Spleen (tissue), 11 donors: ENCODE data around the gene MMP20. TPM values are rescaled to one million over a fixed set of nuclear protein-coding genes. Genes with fewer than 3 reads are reported as not detected.

Experiments used
- DNase-seq: peaks from one replicate; pipeline ENCODE4 v3.0.0-alpha.2; 2020
- H3K27ac ChIP-seq, 8 donors: fragments of 200-600 bp; sonication (generic) in 7 of 8; 1 replicate in 4 of 8; 2 replicates in 4 of 8; pipeline versions ENCODE4 v1.5.0 to v1.8.0; 2016 to 2021; ENCODE audit warnings: inconsistent platforms in 4 of 8, mild to moderate bottlenecking in 4 of 8, moderate library complexity in 1 of 8
- H3K27me3 ChIP-seq, 7 donors: fragments of 200-600 bp; sonication (generic) in 6 of 7; replicated peaks in 1 of 7; 1 replicate in 4 of 7; 2 replicates in 3 of 7; pipeline versions ENCODE4 v1.5.0 to v1.8.0; 2016 to 2021; ENCODE audit warnings: inconsistent platforms in 3 of 7, mild to moderate bottlenecking in 1 of 7
- H3K36me3 ChIP-seq, 6 donors: fragments of 200-600 bp; sonication (generic) in 5 of 6; 1 replicate in 4 of 6; 2 replicates in 2 of 6; pipeline versions ENCODE4 v1.5.0 to v1.8.0; 2016 to 2021; ENCODE audit warnings: inconsistent platforms in 2 of 6
- H3K4me1 ChIP-seq, 6 donors: fragments of 200-600 bp; sonication (generic) in 5 of 6; 1 replicate in 3 of 6; 2 replicates in 3 of 6; pipeline versions ENCODE4 v1.5.0 to v1.8.0; 2016 to 2021; ENCODE audit warnings: inconsistent platforms in 3 of 6
- H3K4me3 ChIP-seq, 8 donors: fragments of 200-600 bp; sonication (generic) in 7 of 8; 1 replicate in 4 of 8; 2 replicates in 4 of 8; pipeline versions ENCODE4 v1.5.0 to v1.8.0; 2016 to 2021; ENCODE audit warnings: inconsistent platforms in 4 of 8, mild to moderate bottlenecking in 4 of 8, moderate library complexity in 2 of 8
- H3K9me3 ChIP-seq, 8 donors: fragments of 200-600 bp; sonication (generic) in 7 of 8; 1 replicate in 4 of 8; 2 replicates in 4 of 8; pipeline versions ENCODE4 v1.5.0 to v1.8.0; 2016 to 2021; ENCODE audit warnings: inconsistent platforms in 4 of 8
- CTCF ChIP-seq, 11 experiments: fragments of 200-600 bp in 7 of 11; fragments of 450-650 bp in 4 of 11; sonication (generic) in 4 of 11; IDR thresholded peaks in 8 of 11; conservative IDR thresholded peaks in 3 of 11; 1 replicate in 7 of 11; 2 replicates in 4 of 11; pipeline versions ENCODE4 v1.4.0 to v1.8.0; 2016 to 2021; ENCODE audit warnings: antibody characterized with exemption in 11 of 11, inconsistent platforms in 4 of 11, mild to moderate bottlenecking in 1 of 11
- POLR2A ChIP-seq, 3 donors: fragments of 450-650 bp; IDR thresholded peaks; one replicate each; pipeline ENCODE4 v1.5.1; 2017; ENCODE audit warnings: antibody characterized with exemption in 3 of 3, mild to moderate bottlenecking in 1 of 3
- POLR2AphosphoS5 ChIP-seq, 3 donors: sonication (generic); formaldehyde crosslinking; IDR thresholded peaks; one replicate each; pipeline ENCODE4 v1.5.1; 2017; ENCODE audit warnings: antibody characterized with exemption in 3 of 3
- WGBS, 5 donors: extraction: QIAGEN DNeasy Blood & Tissue Kit in 3 of 5; methylation state at CpG; one replicate each; pipeline versions ENCODE4 v1.1.5 to v1.1.7; 2013 to 2018; 5-methylcytosine and 5-hydroxymethylcytosine counted together
- intact Hi-C: fragments of 100-400 bp; cut with DNase I; formaldehyde crosslinking; loops from one replicate; pipeline ENCODE4 v1.15.0; 2023; ENCODE audit warnings: low total_unique reads
- polyA plus RNA-seq, 3 donors: library from polyadenylated mRNA; stranded (reverse); fragments of 200-250 nt; gene quantifications; one replicate each; pipeline ENCODE4 v1.2.1, GENCODE V29; 2013
- total RNA-seq, 7 donors: library from RNA; depleted of rRNA in 3 of 7; stranded (reverse); fragments of >200 nt in 3 of 7; fragmentation: NEBNext Ultra II Directional in 4 of 7; extraction: Animal tissue kit (Norgen Biotek cat#: 25700) in 4 of 7; gene quantifications; one replicate each; pipeline versions ENCODE4 v1.1.0 to v1.2.1, GENCODE V29; 2016 to 2021
- donor health status: healthy with polysubstance abuse.
- donor health status: DM: no; HTN: no; CAD: no; lungs with moderate emphysema.
- donor health status: DM: no; HTN: no; CAD: no.
- donor health status: Bipolar disorder and iron deficiency.
- donor health status: healthy.
- donor health status: DM: no; HTN: no; CAD: no.
- donor health status: DM: yes; HTN: yes; CAD: no.

The MMP20 gene
- total and polyA plus RNA-seq, 10 donors, result 0.11 TPM; not detected in 9

GRCh38 chr11:102610200-102610599 lies 14.9 kb downstream of the MMP20 start:
- intact Hi-C loops, result no loop called here

GRCh38 chr11:102608699-102609098 lies 16.4 kb downstream of the MMP20 start:
- H3K9me3 ChIP-seq, result no peaks in the 10 kb centered on the region
- no peaks in the 10 kb centered on the region for H3K36me3 ChIP-seq
- no peak for DNase-seq
- 89 to 96% (median 91%) methylated on average over 3 of the region's 3 CpGs for WGBS, 5 donors
- no peak overlapping the region for H3K27ac ChIP-seq
- H3K4me1 ChIP-seq, result peaks cover 0 to 21% (median 6%) of the 10 kb centered on the region in 6 donors
- intact Hi-C loops, result no loop called here
- TF ChIP-seq CTCF (IDR thresholded peaks at IDR 0.05 in 8 of 11, conservative IDR thresholded peaks at IDR 0.05 in 3 of 11) (no peak), POLR2A (IDR thresholded peaks at IDR 0.05) (no peak), POLR2AphosphoS5 (IDR thresholded peaks at IDR 0.05) (no peak)
- no peaks in the 10 kb centered on the region for H3K27me3 ChIP-seq
- H3K4me3 ChIP-seq, result no peak overlapping the region

More at GRCh38 chr11:102610200-102610599, 14.9 kb downstream of the MMP20 start:
- H3K27ac ChIP-seq, result no peak overlapping the region
- H3K4me1 ChIP-seq, result peaks cover 0 to 21% (median 6%) of the 10 kb centered on the region in 6 donors
- WGBS, 5 donors, result 57 to 80% (median 70%) methylated on average over 7 of the region's 7 CpGs
- no peaks in the 10 kb centered on the region for H3K9me3 ChIP-seq
- TF ChIP-seq CTCF (IDR thresholded peaks at IDR 0.05 in 8 of 11, conservative IDR thresholded peaks at IDR 0.05 in 3 of 11) (no peak), POLR2A (IDR thresholded peaks at IDR 0.05) (no peak), POLR2AphosphoS5 (IDR thresholded peaks at IDR 0.05) (no peak)
- no peaks in the 10 kb centered on the region for H3K27me3 ChIP-seq
- no peak overlapping the region for H3K4me3 ChIP-seq
- no peaks in the 10 kb centered on the region for H3K36me3 ChIP-seq
- DNase-seq, result no peak

GRCh38 chr11:102604875-102605274 lies 20.3 kb downstream of the MMP20 start:
- no peak overlapping the region for H3K27ac ChIP-seq
- H3K36me3 ChIP-seq, result no peaks in the 10 kb centered on the region
- no peaks in the 10 kb centered on the region for H3K4me1 ChIP-seq
- TF ChIP-seq CTCF (IDR thresholded peaks at IDR 0.05 in 8 of 11, conservative IDR thresholded peaks at IDR 0.05 in 3 of 11) (no peak), POLR2A (IDR thresholded peaks at IDR 0.05) (no peak), POLR2AphosphoS5 (IDR thresholded peaks at IDR 0.05) (no peak)
- intact Hi-C loops, result no loop called here
- no peaks in the 10 kb centered on the region for H3K27me3 ChIP-seq
- WGBS, 5 donors, result 81 to 91% (median 89%) methylated on average over 3 of the region's 3 CpGs
- DNase-seq, result no peak
- H3K9me3 ChIP-seq, result no peaks in the 10 kb centered on the region
- no peak overlapping the region for H3K4me3 ChIP-seq

DNA sequence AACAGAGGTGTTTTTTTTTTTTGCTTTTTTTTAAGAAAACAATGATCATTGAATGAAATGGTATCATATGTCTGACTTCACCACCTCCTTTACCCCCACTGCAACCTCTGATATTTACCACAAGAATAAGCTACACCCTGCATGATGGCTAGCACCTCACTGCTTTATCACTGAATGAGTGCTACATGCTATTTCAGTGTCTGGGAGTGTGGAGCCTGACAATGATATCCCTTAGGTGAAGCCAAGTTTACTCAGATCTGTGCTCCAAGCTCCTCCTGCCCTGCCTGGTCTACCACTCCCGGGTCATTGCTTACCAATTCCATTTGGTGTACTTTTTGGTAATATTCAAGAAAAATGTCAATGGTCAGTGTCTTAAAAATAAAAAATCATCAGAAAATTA lies 21.1 kb downstream of the MMP20 start:
- no peak overlapping the region for H3K4me3 ChIP-seq
- no peaks in the 10 kb centered on the region for H3K27me3 ChIP-seq
- H3K36me3 ChIP-seq, result no peaks in the 10 kb centered on the region
- H3K27ac ChIP-seq, result no peak overlapping the region
- intact Hi-C loops, result no loop called here
- H3K4me1 ChIP-seq, result no peaks in the 10 kb centered on the region
- no peak for DNase-seq
- TF ChIP-seq CTCF (IDR thresholded peaks at IDR 0.05 in 8 of 11, conservative IDR thresholded peaks at IDR 0.05 in 3 of 11) (no peak), POLR2A (IDR thresholded peaks at IDR 0.05) (no peak), POLR2AphosphoS5 (IDR thresholded peaks at IDR 0.05) (no peak)
- 88 to 100% (median 93%) methylated on average over 1 of the region's 1 CpG for WGBS, 5 donors
- H3K9me3 ChIP-seq, result no peaks in the 10 kb centered on the region
